HepG2 (cell line): ENCODE data around the gene PRKACA. TPM values are rescaled to one million over a fixed set of nuclear protein-coding genes. Genes with fewer than 3 reads are reported as not detected.

Source experiments
- IKZF4 ChIP-seq: sonication (generic); formaldehyde crosslinking; IDR thresholded peaks from 2 replicates; pipeline ENCODE4 v1.5.1; 2020; ENCODE audit warnings: borderline replicate concordance, mild to moderate bottlenecking, low read depth, missing genetic modification reagents; ENCODE audit errors: not compliant biosample characterization
- KAT7 ChIP-seq: IDR thresholded peaks from 2 replicates; pipeline ENCODE4 v1.6.1; 2018; ENCODE audit warnings: borderline replicate concordance, missing compliant biosample characterization
- MED1 ChIP-seq: sonication (generic); formaldehyde crosslinking; IDR thresholded peaks from 2 replicates; pipeline ENCODE4 v1.4.0; 2020; ENCODE audit warnings: missing genetic modification reagents
- MXD1 ChIP-seq: sonication (generic); formaldehyde crosslinking; IDR thresholded peaks from 2 replicates; pipeline ENCODE4 v1.4.0; 2020; ENCODE audit warnings: mild to moderate bottlenecking, missing genetic modification reagents
- NFE2L2 ChIP-seq: fragments of 150-350 bp; IDR thresholded peaks from 2 replicates; pipeline ENCODE4 v1.6.1; 2014; ENCODE audit warnings: low read length
- SAP130 ChIP-seq: IDR thresholded peaks from 2 replicates; pipeline ENCODE4 v1.6.1; 2016; ENCODE audit warnings: low read depth
- ZBTB21 ChIP-seq: sonication (generic); formaldehyde crosslinking; IDR thresholded peaks from 2 replicates; pipeline ENCODE4 v1.4.0; 2020; ENCODE audit warnings: missing genetic modification reagents
- ZFX ChIP-seq: sonication (generic); formaldehyde crosslinking; IDR thresholded peaks from 2 replicates; pipeline ENCODE4 v1.4.0; 2020; ENCODE audit warnings: mild to moderate bottlenecking, low read depth, missing genetic modification reagents, moderate library complexity
- ZNF281 ChIP-seq: sonication (generic); formaldehyde crosslinking; IDR thresholded peaks from 2 replicates; pipeline ENCODE4 v1.4.0; 2020; ENCODE audit warnings: missing genetic modification reagents, borderline replicate concordance
- ZNF296 ChIP-seq: sonication (generic); formaldehyde crosslinking; conservative IDR thresholded peaks from 2 replicates; pipeline ENCODE4 v1.5.0; 2020; ENCODE audit warnings: mild to moderate bottlenecking, missing genetic modification reagents
- ZNF362 ChIP-seq: sonication (generic); formaldehyde crosslinking; IDR thresholded peaks from 2 replicates; pipeline ENCODE4 v1.4.0; 2020; ENCODE audit warnings: missing genetic modification reagents, mild to moderate bottlenecking, borderline replicate concordance
- ZNF382 ChIP-seq: sonication (generic); formaldehyde crosslinking; IDR thresholded peaks from 2 replicates; pipeline ENCODE4 v1.5.0; 2020; ENCODE audit warnings: missing genetic modification reagents, mild to moderate bottlenecking, borderline replicate concordance
- ZNF746 ChIP-seq: sonication (generic); formaldehyde crosslinking; IDR thresholded peaks from 2 replicates; pipeline ENCODE4 v1.8.0; 2022; ENCODE audit warnings: mild to moderate bottlenecking, missing genetic modification reagents
- polyA plus RNA-seq, 8 experiments: library from polyadenylated mRNA; depleted of rRNA in 3 of 8; stranded (reverse) in 7 of 8; unstranded in 1 of 8; fragments of >200 nt; fragmentation: Illumina TruSeq in 4 of 8; extraction: Trizol in 4 of 8; gene quantifications; 2 replicates each; pipeline versions ENCODE4 v1.2.1 to v1.2.3, GENCODE V29; 2011 to 2016; ENCODE audit warnings: low read depth in 4 of 8, missing spikeins in 1 of 8, mixed read lengths in 1 of 8; ENCODE audit not compliant: insufficient read depth in 1 of 8
- total RNA-seq, 5 experiments: library from RNA; depleted of rRNA; stranded (reverse); fragments of >200 nt; fragmentation: Illumina TruSeq; extraction: Trizol; gene quantifications; 2 replicates each; pipeline ENCODE4 v1.2.3, GENCODE V29; 2016; ENCODE audit warnings: low read depth in 1 of 5
- TF ChIP-seq, protein P1 (sequence below): sonication (generic); formaldehyde crosslinking; IDR thresholded peaks from 2 replicates; pipeline ENCODE4 v1.9.0; 2021; ENCODE audit warnings: mild to moderate bottlenecking, missing genetic modification reagents
- TF ChIP-seq, protein P2 (sequence below): fragments of 450-650 bp; IDR thresholded peaks from 2 replicates; pipeline ENCODE4 v1.6.1; 2017; ENCODE audit warnings: mild to moderate bottlenecking

Gene PRKACA
- total and polyA plus RNA-seq, 2 of the 13 experiments (the other 11 are each of a cell fraction or from before 2014, with no cell fraction given), result 11.0 to 18.2 TPM

DNA sequence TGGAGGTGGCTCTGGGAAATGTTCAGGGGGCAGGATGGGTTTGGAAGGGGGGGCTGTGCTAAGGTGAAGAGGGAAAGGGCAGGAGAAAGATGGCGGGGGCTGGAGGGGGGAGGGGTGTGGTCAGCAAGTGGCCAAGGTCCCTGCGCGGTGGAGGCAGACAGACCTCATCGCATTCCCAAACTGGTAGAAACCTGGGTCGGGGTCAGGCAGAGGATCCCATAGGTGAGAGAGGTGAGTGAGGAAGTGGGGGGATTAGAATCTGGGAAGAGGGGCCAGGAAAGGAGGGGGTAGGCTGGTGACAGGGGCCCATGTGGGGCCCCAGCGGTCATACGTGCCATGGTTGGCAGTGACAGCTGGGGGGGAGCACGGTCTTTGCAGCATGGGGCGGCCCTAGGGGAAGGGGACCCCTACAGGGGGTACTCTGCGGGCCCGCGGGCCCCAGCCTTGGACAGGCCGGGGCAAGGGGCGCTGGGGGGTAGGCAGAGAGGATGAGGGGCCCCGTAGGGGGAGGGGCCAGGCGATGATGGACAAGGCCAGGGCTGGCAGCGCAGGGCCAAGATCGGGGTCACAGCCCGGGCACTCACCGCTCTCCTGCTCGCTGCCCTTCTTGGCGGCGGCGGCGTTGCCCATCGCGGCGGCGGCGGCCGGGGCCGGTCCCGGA lies 514 bp downstream of the PRKACA start (continued):
- TF ChIP-seq, protein P1, sequence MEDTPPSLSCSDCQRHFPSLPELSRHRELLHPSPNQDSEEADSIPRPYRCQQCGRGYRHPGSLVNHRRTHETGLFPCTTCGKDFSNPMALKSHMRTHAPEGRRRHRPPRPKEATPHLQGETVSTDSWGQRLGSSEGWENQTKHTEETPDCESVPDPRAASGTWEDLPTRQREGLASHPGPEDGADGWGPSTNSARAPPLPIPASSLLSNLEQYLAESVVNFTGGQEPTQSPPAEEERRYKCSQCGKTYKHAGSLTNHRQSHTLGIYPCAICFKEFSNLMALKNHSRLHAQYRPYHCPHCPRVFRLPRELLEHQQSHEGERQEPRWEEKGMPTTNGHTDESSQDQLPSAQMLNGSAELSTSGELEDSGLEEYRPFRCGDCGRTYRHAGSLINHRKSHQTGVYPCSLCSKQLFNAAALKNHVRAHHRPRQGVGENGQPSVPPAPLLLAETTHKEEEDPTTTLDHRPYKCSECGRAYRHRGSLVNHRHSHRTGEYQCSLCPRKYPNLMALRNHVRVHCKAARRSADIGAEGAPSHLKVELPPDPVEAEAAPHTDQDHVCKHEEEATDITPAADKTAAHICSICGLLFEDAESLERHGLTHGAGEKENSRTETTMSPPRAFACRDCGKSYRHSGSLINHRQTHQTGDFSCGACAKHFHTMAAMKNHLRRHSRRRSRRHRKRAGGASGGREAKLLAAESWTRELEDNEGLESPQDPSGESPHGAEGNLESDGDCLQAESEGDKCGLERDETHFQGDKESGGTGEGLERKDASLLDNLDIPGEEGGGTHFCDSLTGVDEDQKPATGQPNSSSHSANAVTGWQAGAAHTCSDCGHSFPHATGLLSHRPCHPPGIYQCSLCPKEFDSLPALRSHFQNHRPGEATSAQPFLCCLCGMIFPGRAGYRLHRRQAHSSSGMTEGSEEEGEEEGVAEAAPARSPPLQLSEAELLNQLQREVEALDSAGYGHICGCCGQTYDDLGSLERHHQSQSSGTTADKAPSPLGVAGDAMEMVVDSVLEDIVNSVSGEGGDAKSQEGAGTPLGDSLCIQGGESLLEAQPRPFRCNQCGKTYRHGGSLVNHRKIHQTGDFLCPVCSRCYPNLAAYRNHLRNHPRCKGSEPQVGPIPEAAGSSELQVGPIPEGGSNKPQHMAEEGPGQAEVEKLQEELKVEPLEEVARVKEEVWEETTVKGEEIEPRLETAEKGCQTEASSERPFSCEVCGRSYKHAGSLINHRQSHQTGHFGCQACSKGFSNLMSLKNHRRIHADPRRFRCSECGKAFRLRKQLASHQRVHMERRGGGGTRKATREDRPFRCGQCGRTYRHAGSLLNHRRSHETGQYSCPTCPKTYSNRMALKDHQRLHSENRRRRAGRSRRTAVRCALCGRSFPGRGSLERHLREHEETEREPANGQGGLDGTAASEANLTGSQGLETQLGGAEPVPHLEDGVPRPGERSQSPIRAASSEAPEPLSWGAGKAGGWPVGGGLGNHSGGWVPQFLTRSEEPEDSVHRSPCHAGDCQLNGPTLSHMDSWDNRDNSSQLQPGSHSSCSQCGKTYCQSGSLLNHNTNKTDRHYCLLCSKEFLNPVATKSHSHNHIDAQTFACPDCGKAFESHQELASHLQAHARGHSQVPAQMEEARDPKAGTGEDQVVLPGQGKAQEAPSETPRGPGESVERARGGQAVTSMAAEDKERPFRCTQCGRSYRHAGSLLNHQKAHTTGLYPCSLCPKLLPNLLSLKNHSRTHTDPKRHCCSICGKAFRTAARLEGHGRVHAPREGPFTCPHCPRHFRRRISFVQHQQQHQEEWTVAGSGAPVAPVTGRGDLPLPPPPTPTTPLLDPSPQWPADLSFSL (CRISPR knock-in tag), result no peak
- TF ChIP-seq ZNF382 (CRISPR knock-in tag) (no peak), ZNF362 (CRISPR knock-in tag) (no peak), ZNF746 (no peak), ZFX (CRISPR knock-in tag) (peak; percentile 27; the same call in 1 of the 2 replicates), IKZF4 (no peak), ZNF281 (CRISPR knock-in tag) (0 out of 2 replicates have a peak, but pooled peaks have one; percentile 6), KAT7 (CRISPR knock-in tag) (peak; percentile 28; the same call in 1 of the 2 replicates), NFE2L2 (no peak), SAP130 (peak; percentile 52; the same call in 1 of the 2 replicates), ZNF296 (no peak), MXD1 (CRISPR knock-in tag) (peak; percentile 18; the same call in 1 of the 2 replicates), ZBTB21 (CRISPR knock-in tag) (no peak), MED1 (CRISPR knock-in tag) (no peak)
- TF ChIP-seq, protein P2, sequence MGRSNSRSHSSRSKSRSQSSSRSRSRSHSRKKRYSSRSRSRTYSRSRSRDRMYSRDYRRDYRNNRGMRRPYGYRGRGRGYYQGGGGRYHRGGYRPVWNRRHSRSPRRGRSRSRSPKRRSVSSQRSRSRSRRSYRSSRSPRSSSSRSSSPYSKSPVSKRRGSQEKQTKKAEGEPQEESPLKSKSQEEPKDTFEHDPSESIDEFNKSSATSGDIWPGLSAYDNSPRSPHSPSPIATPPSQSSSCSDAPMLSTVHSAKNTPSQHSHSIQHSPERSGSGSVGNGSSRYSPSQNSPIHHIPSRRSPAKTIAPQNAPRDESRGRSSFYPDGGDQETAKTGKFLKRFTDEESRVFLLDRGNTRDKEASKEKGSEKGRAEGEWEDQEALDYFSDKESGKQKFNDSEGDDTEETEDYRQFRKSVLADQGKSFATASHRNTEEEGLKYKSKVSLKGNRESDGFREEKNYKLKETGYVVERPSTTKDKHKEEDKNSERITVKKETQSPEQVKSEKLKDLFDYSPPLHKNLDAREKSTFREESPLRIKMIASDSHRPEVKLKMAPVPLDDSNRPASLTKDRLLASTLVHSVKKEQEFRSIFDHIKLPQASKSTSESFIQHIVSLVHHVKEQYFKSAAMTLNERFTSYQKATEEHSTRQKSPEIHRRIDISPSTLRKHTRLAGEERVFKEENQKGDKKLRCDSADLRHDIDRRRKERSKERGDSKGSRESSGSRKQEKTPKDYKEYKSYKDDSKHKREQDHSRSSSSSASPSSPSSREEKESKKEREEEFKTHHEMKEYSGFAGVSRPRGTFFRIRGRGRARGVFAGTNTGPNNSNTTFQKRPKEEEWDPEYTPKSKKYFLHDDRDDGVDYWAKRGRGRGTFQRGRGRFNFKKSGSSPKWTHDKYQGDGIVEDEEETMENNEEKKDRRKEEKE, result no peak
